Stromal cell of bone marrow (primary cell): ENCODE data around the gene MANBA.

Experiments used
- DNase-seq: peaks from one replicate; pipeline ENCODE4 v3.0.0-alpha.2; 2012; ENCODE audit warnings: low read depth

The MANBA gene

DNA sequence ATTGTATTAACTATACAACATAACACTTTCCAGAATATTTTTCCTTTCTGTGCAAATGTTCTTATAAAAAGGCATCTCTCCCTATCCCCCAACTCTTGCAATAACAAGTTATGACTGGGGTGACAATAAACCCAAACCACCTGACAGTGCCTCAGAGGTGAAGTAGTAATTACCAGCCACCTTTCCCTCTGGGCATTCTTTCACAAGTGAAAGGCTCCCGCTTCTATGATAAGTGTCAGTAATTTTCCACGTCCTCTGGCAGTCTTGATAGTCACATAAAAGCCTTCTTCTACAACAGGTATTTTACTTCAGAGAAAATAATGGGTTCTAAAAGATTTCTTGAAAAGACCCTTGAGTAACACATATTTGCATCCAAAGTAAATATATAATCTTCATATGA lies 82.7 kb downstream of the MANBA start:
- DNase-seq: no peak

DNA sequence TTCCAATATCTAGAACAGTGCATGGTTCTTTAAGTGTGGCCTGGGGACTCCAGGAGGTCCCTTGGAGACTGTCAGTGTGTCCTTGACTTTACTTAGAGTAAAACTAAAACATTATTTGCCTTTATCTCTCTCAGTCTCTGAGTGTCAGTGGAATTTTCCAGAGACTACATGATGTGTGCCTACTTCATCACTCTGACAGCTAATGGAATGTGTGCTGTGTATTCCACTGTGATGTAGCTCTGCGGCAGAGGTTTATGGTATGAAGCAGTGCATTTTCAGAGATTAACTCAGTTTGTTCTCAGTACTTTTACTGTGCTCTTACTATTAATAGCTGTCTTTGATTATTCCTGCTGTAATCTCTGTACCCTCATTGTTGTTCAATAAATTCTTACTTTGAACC lies 85.6 kb downstream of the MANBA start:
- no peak for DNase-seq

DNA sequence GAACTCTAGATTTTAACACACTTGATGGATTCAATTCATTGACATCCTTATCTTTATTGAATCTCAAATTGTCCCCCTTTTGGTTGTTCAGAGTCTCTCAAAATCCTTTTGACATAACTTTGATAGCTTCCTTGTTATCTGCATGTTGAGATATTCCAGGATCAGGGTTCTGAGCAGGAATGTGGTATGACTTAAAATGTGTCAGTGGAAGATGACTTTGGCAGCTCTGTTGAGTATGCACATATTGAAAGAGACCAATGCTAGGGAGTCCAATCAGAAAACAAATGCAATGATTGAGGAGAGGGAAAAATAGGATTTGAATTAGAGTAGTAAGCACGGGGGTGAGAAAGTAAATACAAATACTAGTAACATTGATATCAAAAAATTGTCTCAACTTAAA lies 93.8 kb downstream of the MANBA start:
- no peak for DNase-seq

DNA sequence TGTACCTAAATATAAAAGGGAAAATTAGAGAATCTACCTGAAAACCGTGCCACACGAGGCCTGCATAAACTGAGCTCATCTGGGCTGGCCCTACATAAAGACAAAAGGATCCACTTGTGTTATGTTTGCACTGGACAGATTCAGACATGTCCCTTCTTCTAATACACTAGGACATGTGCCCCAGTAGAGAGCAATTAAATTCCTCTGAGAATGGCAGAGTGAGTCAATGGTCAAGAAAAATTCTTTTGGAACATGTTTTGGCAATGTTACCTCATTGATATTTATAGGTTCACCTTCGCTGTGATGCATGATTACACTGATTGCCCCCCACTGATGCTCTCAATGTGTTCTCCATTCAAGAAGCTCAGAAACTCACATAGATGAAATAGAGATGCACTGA lies 95.2 kb downstream of the MANBA start:
- DNase-seq: no peak

DNA sequence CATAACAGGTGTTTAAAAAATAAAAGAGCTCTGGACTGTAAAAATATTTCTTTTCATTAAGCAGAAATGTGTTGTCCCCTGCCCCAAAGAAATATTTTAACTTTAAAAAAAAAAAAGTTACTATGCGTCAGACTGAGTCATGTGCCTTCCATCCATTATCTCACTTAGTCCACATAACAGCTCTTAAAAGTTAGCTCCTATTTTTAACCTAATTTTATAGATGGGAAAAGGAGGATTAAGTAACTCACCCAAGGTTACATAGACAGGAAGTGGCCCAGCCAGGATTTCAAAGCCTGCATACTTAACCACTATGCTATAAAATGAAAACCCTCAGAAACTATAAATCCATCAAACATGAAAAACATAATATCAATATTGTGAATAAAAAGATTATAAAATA lies 97.7 kb downstream of the MANBA start:
- DNase-seq: no peak

DNA sequence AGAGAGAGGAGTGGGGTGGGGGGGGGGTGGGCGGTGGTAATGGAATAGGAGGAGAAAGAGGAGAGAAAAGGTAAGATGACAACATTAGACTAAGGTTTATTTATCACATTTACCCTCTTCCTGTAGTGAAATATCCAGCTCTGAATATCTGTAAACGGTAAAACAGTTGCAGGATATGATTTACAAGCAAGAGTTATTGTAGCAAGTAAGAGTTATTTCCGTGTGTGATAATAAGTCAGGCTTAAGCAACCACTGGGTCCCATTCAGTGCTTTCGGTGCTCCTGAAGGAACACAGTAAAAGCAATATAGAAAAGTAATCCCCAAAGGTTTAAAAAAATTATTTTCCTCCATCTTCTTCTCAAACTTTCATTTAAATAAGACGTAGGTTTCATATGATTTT lies 103.6 kb downstream of the MANBA start:
- no peak for DNase-seq

DNA sequence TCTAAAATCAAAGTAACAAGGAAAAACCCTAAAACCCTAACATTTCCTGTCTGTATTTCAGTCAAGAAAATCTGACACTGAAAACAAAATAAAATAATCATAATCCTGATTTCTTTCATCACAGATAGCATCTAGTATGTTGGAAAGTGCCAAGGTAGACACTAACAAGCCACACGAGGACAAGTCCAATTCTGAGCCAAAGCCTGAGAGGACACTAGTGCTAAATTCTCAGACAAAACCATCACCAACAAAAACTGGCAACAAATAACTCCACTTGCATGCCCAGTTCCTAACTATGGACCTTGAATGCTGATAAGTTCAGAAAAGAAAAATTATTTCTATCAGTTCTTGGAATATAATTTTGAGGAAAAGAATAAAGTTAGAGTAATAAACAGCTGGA lies 113.7 kb downstream of the MANBA start:
- DNase-seq: no peak

DNA sequence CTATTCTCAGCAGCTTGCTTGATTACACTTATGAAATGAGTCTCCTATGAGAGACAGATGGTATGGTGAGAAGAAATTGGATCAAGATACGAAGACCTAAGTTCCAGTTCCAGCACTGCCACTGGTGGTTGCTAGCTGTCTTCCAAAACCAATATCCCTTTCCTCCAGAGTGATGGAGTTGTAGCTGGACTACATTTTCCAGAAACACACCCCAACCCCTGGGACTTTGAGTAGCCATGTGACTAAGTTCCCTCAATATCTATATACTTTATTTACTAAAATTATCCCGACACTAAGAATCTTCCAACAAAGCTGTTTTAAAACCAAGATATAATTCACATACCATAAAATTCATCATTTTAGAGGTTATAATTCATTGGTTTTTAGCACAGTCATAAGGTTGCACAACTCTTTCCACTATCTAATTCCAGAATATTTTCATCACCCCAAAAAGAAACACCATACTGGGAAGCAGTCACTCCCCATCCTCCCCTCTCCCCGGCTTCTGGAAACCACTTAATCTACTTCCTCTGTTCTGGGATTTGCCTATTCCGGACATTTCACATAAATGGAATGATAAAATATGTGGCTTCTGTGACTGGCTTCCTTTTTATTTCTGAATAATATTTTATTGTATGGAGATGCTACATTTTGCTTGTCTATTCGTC lies 118.0 kb downstream of the MANBA start:
- peak; percentile 85 for DNase-seq

DNA sequence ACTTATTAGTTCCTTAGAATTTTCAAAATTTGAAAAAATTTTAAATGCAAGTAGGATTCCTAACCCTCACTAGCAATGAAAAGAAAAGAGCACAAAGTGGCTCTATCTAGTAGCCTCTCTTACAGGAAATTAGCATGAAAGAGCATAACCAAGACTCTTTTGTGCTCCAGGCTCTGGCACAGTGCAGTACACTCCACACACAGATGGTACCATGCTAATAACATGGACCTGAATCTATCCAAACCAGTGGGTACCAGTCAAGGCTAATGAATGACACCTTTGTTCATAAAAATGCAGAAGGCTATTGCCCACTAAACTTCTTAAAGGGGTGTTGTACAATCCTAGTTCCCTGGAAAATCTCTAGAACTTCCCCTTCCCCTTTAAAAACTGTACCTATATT lies 119.0 kb downstream of the MANBA start:
- DNase-seq: no peak

DNA sequence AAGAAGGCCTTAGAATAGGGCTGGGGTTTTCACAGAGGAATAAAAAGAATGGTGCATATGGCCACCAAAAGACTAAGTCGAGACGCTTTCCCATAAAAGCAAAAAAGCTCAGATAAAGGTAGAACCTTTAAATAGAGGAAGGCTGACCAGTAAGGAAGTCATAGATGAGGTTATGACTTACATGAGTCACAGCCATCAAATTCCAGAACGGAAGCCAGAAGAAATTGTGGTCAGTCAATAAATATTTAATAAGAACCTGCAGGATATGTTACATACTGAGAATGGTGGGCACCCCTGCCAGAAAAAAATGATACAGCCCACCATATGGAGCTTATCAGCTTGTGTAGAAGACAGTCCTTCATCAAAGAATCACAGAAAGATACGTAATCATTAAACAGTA lies 120.1 kb downstream of the MANBA start:
- peak; percentile 16 for DNase-seq

DNA sequence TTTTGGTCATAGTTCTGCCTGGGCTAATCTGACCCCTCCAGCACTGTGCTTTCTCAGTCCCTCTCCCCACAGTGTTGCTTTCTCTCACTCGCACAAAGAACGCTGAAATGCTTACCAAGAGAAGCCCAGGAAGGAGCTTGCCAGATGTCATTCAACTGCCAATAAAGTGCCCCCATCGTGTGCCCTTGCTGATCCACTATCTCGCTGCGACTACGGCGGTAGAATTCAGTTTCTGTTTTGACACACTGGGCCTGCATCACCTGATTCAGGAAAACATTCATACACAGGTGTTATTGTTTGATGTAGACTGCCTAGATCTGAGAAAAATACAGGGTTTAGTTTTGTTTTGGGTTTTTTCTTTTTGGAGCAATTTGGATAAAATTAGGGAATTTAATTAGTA lies 121.2 kb downstream of the MANBA start:
- no peak for DNase-seq

DNA sequence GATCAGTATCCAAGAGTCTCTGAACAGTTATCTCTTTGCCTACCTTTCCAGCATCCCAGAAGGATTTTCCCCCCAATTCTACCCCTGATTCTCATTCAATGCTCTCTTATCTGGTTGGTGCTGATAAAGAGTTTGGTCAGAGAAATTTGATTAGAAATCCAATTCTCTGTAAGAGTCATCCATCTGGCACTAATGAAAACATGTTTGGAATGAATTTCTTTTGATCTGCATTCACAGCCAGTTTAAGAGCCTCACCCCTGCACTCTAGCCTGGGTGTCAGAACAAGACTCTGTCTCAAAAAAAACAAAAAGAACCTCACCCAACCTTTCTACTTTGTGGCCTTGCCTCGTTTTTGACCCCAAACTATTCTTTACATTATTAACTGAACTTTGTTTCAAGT lies 122.1 kb downstream of the MANBA start:
- no peak for DNase-seq

DNA sequence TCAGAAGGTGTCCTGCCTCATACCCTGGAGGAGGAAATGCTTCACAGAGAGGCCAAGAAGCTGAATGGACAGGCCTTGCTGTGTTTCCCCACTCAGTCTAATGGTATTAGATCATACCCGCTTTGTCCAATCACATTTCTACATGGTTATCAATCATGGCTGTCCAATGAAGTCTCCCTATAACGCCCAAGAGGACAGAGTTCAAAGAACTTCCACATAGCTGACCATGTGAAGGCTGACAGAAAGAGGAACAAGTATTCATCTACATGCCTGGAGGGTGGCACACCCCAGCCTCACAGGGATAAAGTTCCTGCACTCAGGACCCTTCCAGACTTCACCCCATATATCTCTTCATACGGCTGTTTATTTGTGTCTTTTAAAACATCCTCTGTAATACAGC lies 123.4 kb downstream of the MANBA start:
- DNase-seq: no peak

DNA sequence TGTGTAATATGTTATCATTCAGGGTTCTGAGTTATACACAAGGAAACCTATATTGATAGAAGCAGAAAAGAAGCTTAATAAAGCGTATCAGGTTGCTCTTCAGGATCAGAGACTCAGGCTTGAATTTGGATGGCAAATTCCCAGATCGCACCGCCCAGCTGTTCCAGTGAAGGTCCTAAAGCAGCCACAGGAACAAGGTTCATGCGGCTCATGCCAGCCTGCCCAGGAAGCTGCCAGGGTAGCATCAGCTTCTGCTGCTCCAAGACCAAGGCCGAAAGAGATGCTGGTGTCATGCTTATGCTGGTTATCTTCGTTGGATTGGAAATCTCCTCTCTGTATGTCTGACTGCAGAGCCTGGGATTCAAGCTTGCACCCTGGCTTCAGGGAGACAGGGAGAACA lies 127.7 kb downstream of the MANBA start:
- DNase-seq: no peak

DNA sequence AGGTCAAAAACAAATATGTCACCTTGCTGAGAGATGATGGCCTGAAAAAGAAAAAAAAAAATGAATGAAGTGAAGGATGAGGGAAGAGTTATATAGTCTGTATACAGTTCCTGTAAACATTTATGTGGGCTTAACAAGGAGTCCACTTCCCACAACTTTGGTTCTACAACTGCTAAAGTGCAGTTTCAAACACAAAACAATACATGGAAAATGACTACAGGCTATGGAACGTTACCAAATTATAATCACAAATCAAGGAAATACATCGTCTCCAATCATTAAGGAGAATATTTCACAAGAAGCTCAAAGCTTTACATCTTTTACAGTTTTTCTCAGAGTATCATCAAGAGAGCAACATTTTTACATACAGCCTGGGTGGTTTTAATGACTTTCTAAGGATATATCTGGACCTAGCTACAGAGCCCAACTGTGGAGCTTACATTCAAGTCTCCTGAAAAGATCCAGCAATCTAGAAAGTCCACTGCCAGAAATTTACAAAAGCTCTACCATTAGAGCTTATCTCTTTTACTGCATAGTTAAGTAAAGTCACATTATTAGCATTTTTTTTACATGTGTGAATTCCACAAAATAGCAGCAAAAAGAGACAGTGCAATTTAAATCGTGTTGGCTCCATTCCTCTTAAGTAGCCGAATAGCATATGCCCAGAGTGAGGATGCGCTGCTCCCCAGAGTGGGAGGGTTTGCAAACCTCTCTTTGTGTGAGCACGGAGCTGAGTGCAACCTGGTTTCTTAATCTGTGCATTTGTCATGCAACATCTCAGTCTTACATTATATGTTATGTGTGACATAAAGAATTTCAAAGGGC lies 128.3 kb downstream of the MANBA start:
- no peak for DNase-seq

DNA sequence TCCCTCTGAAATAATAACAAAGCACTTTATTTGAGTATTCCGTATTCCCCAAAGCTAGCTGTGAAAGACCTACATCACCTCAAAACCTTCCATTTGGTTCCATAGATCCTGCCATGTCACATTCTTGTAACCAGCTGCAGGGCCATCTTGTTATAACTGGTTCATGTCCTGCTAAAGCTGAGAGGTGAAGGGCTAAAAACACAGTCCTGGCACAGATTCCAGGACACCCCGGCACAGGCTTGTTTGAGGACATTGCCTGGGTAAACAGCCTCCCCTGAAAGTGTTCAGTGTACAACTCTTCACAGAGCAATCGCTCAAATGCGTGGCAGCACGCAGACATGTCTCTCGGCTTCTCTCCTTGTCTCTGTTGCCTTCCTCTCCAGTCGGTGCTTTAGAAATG lies 129.2 kb downstream of the MANBA start:
- DNase-seq: no peak

DNA sequence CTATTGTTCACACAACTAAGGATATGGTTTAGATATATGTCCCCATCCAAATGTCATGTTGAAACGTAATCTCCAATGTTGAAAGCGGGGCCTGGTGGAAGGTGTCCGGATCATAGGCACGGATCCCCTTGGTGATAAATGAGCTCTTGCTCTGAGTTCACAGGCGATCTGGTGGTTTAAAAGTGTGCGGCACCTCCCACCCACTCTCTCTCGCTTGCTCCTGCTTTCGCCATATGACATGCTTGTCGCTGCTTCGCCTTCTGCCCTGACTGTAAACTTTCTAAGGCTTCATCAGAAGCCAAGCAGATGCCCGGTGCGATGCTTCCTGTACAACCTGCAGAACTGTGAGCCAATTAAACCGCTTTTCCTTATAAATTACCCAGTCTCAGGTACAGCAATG lies 131.1 kb downstream of the MANBA start:
- no peak for DNase-seq

DNA sequence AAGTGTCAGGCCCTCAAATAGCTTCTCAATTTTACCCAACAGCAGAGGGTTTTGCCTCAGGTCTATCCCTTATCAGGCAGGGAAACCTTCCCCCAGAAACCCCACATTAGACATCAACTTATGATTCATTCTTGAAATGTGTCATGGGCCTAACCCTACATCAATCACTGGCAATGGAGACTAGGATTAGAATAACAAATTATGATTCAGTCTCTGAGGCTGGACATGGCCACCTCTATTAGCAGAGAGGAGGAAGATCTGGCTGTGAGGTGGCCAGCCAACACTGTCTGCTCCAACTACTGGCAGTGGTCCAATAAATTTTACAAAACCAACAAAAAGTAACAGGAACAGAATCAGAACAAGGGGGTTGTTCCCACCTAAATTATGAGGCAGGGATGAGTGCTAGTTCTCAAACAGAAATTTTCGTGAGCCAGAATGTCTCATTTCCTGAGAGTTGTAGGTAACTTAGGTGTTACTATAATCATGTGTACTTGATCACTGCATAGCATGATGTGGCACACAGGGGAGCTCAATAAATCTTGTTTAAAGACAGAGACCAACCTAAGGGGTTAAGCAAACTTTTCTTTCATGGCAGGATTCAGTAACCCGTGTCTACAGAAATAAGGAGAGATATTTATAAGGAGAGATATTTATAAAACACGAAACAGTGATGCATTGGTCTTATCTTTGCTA lies 132.8 kb downstream of the MANBA start:
- peak; percentile 69 for DNase-seq

DNA sequence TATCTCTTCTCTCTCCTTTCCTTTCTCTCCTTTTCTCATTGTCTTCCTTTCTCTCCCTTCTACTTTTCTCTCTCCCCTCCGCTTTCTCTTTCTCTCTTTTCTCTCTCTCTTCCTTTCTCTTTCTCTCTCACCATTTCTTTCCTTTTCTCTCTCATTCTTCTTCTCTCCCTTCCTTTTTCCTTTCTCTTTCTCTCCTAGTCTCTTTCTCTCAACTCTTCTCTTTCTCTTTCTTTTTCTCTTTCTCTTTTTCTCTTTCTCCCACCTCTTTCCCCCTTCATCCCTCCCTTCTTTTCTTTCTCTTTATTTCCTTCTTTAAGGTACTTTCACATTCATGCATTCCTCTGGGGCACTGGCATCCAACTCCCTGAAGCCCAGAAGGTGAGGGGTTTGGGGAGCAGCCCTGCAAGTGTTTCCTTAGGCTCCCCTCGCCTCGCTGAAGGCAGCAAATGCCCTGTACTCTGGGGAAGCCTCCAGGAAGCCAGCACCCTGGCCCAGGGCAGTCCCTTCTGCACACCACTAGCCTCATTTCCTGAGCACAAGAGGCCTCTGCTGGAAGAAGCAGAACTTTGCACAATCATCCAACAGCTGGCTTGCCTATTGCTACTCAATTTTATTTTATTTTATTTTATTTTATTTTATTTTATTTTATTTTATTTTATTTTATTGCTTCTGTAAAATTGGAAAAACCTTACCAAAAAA lies 135.4 kb downstream of the MANBA start:
- DNase-seq: peak; percentile 27

DNA sequence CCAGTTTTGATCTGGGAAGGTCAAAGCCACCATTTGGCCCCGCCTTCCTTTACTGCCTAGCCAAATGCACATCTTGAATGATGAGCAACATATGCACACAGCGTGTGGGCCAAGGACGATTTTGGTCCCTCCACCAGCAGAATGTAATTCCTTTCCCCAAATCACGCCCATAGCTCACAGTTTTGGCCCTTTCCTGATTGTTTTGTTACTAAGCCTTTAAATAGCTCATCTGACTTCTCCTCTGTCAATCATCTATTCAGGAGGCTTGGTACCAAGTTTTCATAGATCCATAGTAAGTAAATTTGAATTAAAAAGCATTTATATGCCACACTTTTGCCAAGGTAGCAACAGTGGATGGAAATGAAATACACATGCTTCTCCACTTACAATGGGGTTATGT lies 136.3 kb downstream of the MANBA start:
- no peak for DNase-seq

DNA sequence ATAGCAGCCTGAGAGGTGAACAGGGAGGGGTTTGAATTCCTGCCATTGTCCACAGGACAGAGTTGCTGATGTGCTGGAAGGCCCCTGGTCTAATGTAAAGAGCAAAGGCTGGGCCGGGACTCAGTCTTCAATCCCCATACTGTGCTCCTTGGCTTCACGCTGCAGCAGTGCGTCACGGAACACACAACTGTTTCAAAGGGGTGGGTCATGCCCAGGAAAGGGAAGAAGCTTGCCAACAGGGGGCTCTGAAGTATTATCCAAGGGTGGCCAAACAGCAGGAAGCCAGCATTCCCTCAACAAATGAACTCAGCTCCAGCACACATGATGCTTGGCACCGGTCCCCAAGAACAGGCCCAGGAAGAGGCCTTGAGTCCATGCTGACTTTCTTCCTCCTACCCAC lies 137.1 kb downstream of the MANBA start:
- peak; percentile 26 for DNase-seq

DNA sequence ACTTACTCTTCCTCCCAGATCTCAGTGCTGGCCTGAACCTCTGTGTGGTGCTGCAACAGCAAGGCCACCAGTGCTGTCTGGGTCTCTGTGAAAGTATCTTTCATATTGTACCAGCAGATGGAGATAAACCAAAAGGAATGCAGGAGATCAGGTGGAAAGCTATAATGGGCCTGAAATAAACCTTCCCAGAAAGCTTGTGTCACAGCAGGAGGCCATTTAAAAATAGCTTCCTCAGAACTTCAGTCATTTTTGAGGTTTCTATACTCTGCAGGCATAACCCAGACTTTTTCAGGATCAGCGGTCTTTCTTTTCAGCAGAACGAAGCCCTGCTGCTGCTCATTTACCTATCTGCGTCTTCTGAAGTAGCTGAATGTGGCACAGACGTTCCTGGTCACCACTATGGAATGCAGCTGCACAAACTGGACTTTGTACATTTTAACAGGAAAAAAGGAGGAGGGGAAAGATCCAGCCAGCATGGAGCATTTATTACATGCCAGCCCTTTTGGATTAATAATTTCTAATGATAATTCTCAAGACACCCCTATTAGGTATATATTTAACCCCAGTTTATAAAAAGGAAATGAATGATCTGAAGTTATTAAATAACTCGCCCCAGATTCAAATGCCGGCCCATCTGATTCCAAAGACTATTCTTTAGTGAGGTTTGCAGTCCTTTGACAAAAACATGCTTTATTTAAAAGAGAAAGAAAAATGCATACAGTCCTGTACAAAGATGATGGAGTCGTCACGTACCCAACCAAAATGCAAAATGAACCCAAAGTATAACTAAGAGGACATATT lies 139.9 kb downstream of the MANBA start:
- peak; percentile 67 for DNase-seq
